GM12878 (cell line): ENCODE measurements around the gene NXN.

Experiments used
- ETV6 ChIP-seq, 2 experiments: fragments of 450-650 bp in 1 of 2; IDR thresholded peaks in 1 of 2; conservative IDR thresholded peaks in 1 of 2; 2 replicates each; pipeline ENCODE4 v1.6.1; 2014; ENCODE audit warnings: antibody characterized with exemption in 1 of 2, borderline replicate concordance in 1 of 2, low read depth in 1 of 2, mild to moderate bottlenecking in 1 of 2, moderate library complexity in 1 of 2
- STAT1 ChIP-seq: fragments of 450-650 bp; conservative IDR thresholded peaks from 2 replicates; pipeline ENCODE4 v1.6.1; 2014; ENCODE audit warnings: antibody characterized with exemption, mild to moderate bottlenecking
- ZZZ3 ChIP-seq: IDR thresholded peaks from 2 replicates; pipeline ENCODE4 v1.6.1; 2011; ENCODE audit warnings: low read depth; ENCODE audit not compliant: control insufficient read depth, insufficient read length

DNA sequence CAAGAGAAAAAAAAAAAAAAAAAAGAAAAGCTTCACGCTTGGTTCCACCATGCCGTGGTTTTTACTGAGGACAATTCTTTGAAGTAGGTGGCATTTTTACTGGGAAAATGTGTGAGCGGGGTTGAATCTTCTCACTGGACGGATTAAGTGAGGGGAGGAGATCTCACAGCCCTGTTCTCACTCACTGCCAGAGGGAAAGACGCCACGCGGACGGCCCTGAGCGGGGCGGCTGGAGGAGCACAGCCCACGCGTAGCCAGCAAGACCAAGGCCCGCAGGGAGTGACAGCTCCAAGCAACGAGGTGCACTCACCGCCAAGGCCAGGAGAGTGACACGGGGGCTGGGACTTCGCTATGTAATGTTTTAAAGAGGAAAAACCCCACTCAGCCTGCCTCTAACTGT lies 154.4 kb downstream of the NXN start:
- TF ChIP-seq ETV6 (conservative IDR thresholded peaks at IDR 0.05 in 1 of 2, IDR thresholded peaks at IDR 0.05 in 1 of 2; ENCODE audit: borderline replicate concordance in 1 of 2, low read depth in 1 of 2) (no peak), ZZZ3 (no peak), STAT1 (no peak)
